ENCODE measurements around the gene RGPD3.
"Not testable (repeated sequence)": the region's sequence is repeated elsewhere in the genome, so short reads cannot be mapped to it uniquely, and the experiment has no call there.

DNA sequence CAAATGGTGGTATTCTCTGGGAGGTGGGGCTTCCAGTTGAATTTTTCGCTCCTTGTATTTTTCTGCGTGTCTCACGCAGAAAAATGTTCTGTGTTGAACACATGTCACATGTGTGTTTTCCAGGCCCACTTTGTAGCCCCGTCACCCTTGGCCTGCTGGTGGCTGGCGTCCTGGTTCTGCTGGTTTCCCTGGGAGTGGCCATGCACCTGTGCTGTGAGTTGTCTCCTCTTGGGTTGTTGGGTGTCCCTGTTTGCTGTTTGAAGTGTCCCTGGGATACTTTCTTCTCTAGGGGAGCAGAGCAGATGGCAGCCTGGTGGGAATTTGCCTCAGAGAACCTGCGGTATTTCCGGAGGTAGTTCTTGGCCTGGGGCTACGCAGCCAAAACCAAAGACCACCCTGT is 34.1 kb upstream of the RGPD3 start:
- TF ChIP-seq, protein P1, sequence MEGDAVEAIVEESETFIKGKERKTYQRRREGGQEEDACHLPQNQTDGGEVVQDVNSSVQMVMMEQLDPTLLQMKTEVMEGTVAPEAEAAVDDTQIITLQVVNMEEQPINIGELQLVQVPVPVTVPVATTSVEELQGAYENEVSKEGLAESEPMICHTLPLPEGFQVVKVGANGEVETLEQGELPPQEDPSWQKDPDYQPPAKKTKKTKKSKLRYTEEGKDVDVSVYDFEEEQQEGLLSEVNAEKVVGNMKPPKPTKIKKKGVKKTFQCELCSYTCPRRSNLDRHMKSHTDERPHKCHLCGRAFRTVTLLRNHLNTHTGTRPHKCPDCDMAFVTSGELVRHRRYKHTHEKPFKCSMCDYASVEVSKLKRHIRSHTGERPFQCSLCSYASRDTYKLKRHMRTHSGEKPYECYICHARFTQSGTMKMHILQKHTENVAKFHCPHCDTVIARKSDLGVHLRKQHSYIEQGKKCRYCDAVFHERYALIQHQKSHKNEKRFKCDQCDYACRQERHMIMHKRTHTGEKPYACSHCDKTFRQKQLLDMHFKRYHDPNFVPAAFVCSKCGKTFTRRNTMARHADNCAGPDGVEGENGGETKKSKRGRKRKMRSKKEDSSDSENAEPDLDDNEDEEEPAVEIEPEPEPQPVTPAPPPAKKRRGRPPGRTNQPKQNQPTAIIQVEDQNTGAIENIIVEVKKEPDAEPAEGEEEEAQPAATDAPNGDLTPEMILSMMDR (conservative IDR thresholded peaks at IDR 0.05; ENCODE audit: low read depth in 2 of 2) = not testable (repeated sequence)
- not testable (repeated sequence) for TF ChIP-seq CREB1 (CRISPR knock-in tag; IDR thresholded peaks at IDR 0.05; ENCODE audit: low read depth); EZH2phosphoT487 (IDR thresholded peaks at IDR 0.05; ENCODE audit: unreplicated experiment); POLR2AphosphoS5 (IDR thresholded peaks at IDR 0.05; ENCODE audit: low read depth); ZNF114 (CRISPR knock-in tag; IDR thresholded peaks at IDR 0.05); EZH2 (IDR thresholded peaks at IDR 0.05; ENCODE audit: low read depth, unreplicated experiment); JUNB (IDR thresholded peaks at IDR 0.05; ENCODE audit: unreplicated experiment); ZNF331 (CRISPR knock-in tag; IDR thresholded peaks at IDR 0.05; ENCODE audit: low read depth); NANOG (IDR thresholded peaks at IDR 0.05; ENCODE audit: borderline replicate concordance); STAT1 (IDR thresholded peaks at IDR 0.05; ENCODE audit: unreplicated experiment)
- TF ChIP-seq, protein P2, sequence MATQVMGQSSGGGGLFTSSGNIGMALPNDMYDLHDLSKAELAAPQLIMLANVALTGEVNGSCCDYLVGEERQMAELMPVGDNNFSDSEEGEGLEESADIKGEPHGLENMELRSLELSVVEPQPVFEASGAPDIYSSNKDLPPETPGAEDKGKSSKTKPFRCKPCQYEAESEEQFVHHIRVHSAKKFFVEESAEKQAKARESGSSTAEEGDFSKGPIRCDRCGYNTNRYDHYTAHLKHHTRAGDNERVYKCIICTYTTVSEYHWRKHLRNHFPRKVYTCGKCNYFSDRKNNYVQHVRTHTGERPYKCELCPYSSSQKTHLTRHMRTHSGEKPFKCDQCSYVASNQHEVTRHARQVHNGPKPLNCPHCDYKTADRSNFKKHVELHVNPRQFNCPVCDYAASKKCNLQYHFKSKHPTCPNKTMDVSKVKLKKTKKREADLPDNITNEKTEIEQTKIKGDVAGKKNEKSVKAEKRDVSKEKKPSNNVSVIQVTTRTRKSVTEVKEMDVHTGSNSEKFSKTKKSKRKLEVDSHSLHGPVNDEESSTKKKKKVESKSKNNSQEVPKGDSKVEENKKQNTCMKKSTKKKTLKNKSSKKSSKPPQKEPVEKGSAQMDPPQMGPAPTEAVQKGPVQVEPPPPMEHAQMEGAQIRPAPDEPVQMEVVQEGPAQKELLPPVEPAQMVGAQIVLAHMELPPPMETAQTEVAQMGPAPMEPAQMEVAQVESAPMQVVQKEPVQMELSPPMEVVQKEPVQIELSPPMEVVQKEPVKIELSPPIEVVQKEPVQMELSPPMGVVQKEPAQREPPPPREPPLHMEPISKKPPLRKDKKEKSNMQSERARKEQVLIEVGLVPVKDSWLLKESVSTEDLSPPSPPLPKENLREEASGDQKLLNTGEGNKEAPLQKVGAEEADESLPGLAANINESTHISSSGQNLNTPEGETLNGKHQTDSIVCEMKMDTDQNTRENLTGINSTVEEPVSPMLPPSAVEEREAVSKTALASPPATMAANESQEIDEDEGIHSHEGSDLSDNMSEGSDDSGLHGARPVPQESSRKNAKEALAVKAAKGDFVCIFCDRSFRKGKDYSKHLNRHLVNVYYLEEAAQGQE (IDR thresholded peaks at IDR 0.05; ENCODE audit: unreplicated experiment) = not testable (repeated sequence)
- TF ChIP-seq, protein P3, sequence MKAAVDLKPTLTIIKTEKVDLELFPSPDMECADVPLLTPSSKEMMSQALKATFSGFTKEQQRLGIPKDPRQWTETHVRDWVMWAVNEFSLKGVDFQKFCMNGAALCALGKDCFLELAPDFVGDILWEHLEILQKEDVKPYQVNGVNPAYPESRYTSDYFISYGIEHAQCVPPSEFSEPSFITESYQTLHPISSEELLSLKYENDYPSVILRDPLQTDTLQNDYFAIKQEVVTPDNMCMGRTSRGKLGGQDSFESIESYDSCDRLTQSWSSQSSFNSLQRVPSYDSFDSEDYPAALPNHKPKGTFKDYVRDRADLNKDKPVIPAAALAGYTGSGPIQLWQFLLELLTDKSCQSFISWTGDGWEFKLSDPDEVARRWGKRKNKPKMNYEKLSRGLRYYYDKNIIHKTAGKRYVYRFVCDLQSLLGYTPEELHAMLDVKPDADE (IDR thresholded peaks at IDR 0.05) = not testable (repeated sequence)
